B cell (primary cell): Measurements from ENCODE around the gene WNT9B.

Source experiments
- CTCF ChIP-seq: fragments of 200-600 bp; IDR thresholded peaks from one replicate; pipeline ENCODE4 v1.8.0; 2022; ENCODE audit warnings: antibody characterized with exemption, mild to moderate bottlenecking
- EZH2 ChIP-seq: IDR thresholded peaks from 2 replicates; pipeline ENCODE4 v1.6.1; 2012; ENCODE audit warnings: borderline replicate concordance, low read depth, mild to moderate bottlenecking, moderate library complexity, low read length; ENCODE audit not compliant: insufficient read depth, poor library complexity, severe bottlenecking

GRCh38 chr17:46854515-46854914 is 3.1 kb downstream of the WNT9B start:
- TF ChIP-seq CTCF (no peak), EZH2 (no peak)
